Activated CD4-positive, alpha-beta T cell treated with anti-CD3 and anti-CD28 coated beads for 1 hour (primary cell): ENCODE measurements around the gene BEST1.

Experiments used
- DNase-seq: peaks from one replicate; pipeline ENCODE4 v3.0.0-alpha.2; 2020

Gene BEST1

DNA sequence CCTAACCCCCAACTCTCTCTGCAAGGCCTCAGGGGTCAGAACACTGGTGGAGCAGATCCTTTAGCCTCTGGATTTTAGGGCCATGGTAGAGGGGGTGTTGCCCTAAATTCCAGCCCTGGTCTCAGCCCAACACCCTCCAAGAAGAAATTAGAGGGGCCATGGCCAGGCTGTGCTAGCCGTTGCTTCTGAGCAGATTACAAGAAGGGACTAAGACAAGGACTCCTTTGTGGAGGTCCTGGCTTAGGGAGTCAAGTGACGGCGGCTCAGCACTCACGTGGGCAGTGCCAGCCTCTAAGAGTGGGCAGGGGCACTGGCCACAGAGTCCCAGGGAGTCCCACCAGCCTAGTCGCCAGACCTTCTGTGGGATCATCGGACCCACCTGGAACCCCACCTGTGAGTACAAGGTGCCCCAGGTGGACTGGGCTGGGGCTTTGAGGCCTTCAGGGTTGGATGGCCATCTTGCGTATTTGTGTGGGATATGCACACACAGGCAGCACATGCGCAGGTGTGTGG, at the start of gene BEST1:
BEST1 (plus strand) TSS at position 317 of the 513 bp plus-strand sequence. CDS start 1,456 bp downstream, outside the sequence.
- DNase-seq: no peak

DNA sequence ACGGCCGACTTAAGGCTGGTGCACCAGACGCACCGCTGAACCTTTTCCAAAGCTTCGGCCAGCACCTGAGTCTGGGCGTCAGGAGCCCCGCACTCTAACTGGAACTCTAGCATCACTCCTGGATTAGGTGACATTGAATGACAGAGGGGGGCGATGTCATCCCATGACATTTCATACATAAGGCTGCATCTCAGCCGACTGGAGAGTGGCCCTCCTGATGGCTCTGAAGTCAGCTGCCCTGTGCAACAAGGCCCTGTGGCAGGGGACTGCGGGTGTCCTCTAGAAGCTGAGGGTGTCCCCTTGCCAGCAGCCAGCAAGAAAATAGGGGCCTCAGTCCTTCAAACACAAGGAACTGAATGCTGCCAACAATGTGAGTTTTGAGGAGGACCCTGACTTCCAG, 48.8 kb upstream of the BEST1 start:
- no peak for DNase-seq

- no peak for DNase-seq
These were observed 47.8 kb upstream of the BEST1 start for GRCh38 chr11:61902313-61902712.

- DNase-seq: no peak
These were observed 46.3 kb upstream of the BEST1 start for GRCh38 chr11:61903845-61904244.

DNA sequence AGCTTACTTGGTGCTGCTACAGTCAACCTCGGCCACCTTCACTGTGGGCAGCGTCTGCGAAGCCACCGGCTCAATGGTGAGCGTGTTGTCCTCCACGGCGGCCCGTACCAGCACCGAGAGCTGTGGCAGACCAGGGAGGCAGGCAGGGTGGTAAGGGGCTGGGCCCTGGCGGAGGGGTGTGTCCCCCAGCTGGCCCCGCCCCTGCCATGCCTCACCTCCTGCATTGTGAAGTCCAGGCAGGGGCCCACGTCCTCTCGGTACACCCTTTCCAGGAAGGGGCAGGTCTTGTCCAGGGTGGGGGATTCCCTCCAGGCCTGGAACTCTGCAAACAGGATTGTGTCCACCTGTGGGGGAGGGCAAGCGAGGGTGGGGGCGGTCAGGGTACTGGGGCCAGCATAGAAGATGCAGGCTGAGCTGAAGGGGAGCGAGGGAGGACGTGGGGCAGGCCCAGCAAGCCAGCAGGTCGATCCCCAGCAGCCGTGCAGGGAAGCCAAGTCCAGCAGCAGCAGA, 45.6 kb upstream of the BEST1 start:
- DNase-seq: no peak

DNA sequence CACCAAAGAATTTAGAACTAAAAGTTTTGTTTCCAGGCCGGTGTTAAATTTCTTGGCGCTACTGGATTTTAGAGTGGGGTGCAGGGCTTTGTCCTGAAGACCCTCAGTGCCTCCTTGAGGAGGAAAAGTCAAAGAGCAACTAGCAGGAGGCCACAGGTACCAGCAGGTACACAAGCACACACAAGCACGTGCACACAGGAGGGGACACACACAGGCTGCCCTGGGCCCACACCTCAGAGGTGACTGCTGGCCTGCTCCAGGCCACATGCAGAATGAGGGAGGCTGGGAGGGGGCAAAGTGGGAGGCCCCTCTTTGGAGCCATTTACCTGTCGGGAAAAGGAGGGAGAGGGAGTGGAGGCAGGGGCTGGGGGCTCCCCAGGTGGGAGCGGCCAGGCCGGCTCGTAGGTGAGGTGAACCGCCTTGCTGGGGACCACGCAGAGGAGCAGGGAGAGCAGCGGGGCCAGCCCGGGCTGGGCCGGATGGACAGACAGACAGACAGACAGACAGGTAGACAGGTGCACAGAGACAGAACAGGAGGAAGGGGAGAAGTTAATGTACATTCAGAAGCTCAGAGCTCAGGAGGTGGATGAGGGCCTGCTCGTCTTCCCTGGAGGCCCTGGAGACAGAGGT, 45.0 kb upstream of the BEST1 start:
- DNase-seq: no peak

DNA sequence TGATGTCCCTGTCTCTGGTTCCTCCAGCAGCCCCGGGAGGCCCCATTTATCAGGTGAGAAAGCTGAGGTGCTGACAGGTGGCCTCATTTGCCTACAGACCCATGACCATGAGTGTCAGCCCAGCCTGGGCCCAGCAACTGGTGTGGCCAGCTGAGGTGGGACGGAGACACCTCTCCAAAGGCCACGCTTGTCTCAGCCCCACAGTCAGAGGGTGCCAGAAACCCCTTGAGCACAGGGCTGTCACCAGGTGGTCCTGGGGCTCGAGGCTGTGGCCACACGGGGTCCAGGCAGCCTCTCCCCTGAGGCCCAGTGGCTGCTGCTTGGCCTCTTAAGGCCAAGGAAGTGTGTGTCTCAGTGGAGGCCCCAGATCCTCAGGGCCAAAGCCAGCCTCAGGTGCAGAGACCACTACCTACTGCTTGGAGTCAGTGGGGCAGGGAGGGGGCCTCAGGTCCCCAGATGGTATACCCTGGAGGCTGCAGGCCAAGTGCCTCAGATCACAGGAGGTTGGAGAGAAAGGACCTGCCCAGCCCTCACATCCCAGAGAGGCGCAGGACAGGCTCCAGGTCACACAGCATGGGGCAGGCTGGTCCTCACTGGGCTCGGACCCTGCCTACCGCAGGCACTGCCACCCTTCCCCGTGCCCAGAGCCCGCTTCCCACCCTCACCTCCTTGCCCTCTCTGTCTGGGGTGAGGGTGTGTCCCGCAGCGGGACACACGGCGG, 44.2 kb upstream of the BEST1 start:
- no peak for DNase-seq

GRCh38 chr11:61906522-61906909, 43.6 kb upstream of the BEST1 start:
- DNase-seq: no peak

- DNase-seq: no peak
These were observed 42.9 kb upstream of the BEST1 start for GRCh38 chr11:61907282-61907681.

GRCh38 chr11:61907871-61908729, 42.1 kb upstream of the BEST1 start:
- no peak for DNase-seq

DNA sequence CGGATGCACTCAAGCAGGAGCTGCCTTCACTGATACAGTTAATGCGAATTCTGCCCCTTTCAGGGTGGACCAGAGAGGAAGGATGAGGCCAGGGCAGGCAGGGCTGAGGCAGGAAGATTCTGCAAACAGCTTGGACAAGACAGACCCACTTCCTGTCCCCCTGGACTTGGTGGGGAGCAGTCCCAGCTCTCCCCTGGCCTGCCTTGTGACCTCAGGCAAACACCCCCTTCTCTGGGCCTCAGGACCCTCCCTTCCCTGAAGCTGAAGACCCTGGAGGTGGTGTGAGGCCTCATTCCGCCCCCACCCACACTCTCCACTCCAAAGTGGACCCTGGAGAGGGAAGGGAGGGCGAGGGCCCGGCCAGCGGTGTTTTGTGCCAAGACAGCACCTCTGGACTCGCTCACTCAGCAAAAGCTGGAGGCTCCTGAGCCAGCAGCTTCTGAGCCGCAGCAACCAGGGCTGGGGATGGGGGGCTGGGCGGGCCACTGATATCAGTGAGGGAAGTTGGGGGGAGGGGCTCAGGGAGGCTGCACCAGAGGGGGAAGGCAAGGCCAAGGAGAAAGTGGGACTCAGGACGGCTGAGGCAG, 41.3 kb upstream of the BEST1 start:
- no peak for DNase-seq

DNA sequence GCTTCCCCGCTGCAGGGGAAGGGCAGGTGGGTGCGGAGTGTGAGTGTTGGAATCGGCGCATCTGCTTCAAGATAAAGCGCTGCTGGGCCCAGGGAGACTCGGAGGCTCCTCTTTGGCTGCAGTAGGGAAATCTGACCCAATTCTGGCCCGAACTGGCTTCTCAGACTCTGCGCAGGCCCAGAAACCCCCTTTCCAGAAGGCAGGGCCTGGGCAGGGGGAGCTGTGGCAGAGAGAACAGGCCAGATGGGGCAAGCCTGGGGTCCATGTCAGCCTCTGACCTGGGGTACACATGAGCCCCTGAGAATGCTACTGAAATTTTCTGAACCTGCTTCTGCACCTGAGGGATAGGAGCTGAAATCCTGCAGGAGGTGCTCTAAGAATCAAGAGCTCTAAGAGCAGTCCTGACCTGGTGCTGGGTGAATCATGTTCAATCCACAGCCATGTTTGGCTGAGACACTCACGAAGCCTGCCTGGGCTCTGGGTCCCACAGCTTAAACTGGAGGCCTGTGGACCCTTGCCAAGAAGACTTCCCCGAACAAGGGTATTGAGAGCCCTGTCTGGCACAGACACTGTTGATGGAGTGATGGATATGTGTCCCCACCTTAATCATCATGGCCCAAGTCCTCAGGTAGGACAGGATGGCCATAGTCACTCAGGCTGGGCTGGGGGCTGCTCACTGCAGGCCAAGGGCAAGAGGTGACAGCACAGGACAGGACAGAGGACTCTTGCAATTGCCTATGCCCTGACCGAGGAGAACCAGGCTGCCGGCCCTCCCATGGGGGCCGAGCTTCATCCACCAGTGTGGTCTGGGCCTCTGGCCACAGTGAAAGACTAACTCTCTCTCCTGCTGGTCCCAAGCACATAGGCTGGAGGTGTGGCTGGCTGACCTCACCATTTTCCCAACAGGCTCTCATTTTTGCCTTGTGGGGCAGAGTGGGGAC, 39.7 kb upstream of the BEST1 start:
- DNase-seq: no peak

- DNase-seq: no peak
These were observed 38.9 kb upstream of the BEST1 start for GRCh38 chr11:61911128-61911700.

DNA sequence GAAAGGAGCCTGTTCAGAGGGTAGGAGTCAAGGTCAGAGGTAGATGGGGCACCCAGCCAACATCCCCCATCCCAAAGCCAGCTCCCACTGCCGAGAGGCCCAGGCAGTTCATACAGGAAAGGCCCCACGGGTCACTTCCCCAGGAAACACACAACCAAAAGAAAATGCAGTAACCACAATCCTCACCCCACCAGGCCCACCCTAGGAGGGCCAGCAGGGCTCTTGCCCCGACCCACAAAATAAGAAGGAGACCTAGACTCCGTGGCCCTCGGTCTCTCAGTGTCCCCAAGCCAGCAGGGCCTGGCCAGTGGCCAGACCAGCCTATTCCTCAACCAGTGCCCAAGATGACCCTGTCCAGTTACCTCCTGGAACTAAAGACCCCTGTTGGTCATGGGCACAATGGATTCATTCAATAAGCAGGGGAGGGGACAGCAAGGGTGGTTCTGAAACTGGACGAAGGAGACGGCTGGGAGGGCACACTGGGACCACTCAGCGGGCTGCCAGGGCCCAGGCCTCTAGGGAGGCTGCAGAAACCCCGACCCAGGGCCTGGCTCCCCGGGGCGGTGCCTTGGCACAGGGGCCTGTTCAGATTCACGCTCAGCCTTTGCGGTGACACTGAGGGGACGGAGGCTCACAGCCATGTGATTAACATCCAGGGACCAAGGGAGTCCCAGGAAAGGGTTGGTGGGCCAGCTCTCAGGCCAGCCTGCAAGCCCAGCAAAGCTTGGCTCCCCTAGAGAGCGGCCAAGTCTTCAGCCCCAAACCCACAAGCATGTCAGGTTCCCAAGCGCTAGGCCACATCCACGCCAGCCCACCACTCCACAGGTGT, 38.2 kb upstream of the BEST1 start:
- DNase-seq: no peak

DNA sequence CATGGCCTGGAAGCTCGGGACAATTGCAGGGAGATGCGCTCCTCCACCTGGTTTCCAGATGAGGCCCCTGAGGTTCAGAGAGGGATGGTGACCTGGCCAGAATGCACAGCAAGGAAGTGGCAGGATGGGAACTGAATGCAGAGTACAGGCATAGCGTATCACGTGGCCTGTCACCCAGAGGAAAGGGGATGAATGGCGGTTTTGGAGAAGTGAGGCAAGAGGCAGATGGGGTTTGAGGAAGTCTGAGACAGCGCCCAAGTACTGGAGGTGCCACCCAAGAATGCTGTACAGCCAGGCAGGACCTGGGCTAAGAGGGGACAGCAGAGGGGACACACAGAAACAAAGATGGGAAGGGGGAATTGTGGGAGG, 37.6 kb upstream of the BEST1 start:
- DNase-seq: no peak

- DNase-seq: no peak
These were observed 37.0 kb upstream of the BEST1 start for GRCh38 chr11:61912991-61913698.

- DNase-seq: no peak
These were observed 36.3 kb upstream of the BEST1 start for GRCh38 chr11:61913699-61914395.

DNA sequence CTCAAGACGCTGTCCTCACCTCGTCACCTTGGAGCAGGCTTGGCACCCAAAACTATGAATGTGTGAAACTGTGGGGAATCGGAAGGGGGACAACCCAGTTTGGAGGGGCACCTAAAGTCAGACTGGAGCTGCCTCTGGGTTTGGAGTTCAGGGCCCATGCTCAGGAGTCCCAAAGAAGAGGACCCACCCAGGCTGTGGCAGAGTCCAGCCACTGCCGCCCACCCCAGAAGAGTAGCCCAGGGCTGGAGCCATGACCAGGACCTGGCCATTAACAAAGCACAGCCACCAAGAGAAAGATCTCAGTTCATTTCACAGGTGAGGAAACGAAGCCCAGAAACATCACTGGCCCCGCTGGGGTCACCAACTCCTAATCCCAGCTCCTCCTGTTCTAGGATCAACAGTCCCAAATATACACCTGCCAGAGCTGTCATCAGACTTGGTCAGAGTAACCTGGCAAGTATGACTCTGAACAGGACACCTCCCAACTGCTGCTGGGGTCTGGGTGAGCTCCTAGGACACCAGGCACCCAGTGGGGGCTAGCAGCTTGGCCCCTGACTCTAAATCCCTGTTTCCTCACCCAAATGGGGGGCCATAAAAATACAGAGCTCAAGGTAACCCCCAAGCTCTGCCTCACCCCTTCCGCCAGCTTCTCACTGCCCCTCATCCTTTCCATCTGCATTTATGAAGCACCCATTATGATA, 35.5 kb upstream of the BEST1 start:
- DNase-seq: no peak
